Caco-2 (cell line): ENCODE measurements around the gene OLR1. TPM values are rescaled to one million over a fixed set of nuclear protein-coding genes. Genes with fewer than 3 reads are reported as not detected.
A peak's percentile ranks its signal among the peaks of the same experiment; 100 is the strongest.
"Not testable (repeated sequence)": the region's sequence is repeated elsewhere in the genome, so short reads cannot be mapped to it uniquely, and the experiment has no call there.

Source experiments
- Bru-seq: library from RNA; stranded (reverse); fragments of 400-500 nt; gene quantifications from one replicate; lab custom pipeline; 2021; lab: Mats Ljungman, UMichigan
- BruChase-seq, 2 experiments: library from RNA; stranded (reverse); fragments of 400-500 nt; gene quantifications; one replicate each; lab custom pipeline; 2021; lab: Mats Ljungman, UMichigan
- BruUV-seq: library from RNA; stranded (reverse); fragments of 400-500 nt; replicated peaks from 2 replicates; lab custom pipeline; 2021; lab: Mats Ljungman, UMichigan
- CTCF ChIA-PET: fragments of 300-600 bp; sonication (Branson Sonifier 250); formaldehyde crosslinking; loops from one replicate; lab custom pipeline; 2022; ENCODE audit warnings: antibody characterized with exemption; lab: Charles Lee
- POLR2A ChIA-PET: fragments of 300-600 bp; sonication (Branson Sonifier 250); formaldehyde crosslinking; loops from one replicate; lab custom pipeline; 2022; ENCODE audit warnings: antibody characterized with exemption; lab: Charles Lee
- DNase-seq, 2 experiments: peaks; one replicate each; pipeline versions ENCODE4 v3.0.0 to v3.0.0-alpha.2; 2020 to 2022
- H3K27me3 ChIP-seq: replicated peaks from 2 replicates; pipeline ENCODE4 v1.6.0; 2011; ENCODE audit warnings: low read length; ENCODE audit not compliant: control insufficient read depth, insufficient read depth
- H3K36me3 ChIP-seq: 2 replicates; pipeline ENCODE4 v1.5.1; 2011; ENCODE audit warnings: low read length; ENCODE audit not compliant: control insufficient read depth, insufficient read depth
- H3K4me1 ChIP-seq: fragments of 250-450 bp; sonication (Bioruptor Pico); 2 replicates; pipeline ENCODE4 v1.5.1; 2020; ENCODE audit warnings: mild to moderate bottlenecking
- H3K4me3 ChIP-seq: 2 replicates; pipeline ENCODE4 v1.5.1; 2011; ENCODE audit warnings: low read depth, mild to moderate bottlenecking, control low read depth, low read length
- H3K9me3 ChIP-seq: fragments of 250-450 bp; sonication (Bioruptor Pico); 2 replicates; pipeline ENCODE4 v1.5.1; 2020; ENCODE audit warnings: mild to moderate bottlenecking, moderate library complexity
- H3K27ac Mint-ChIP-seq: one replicate; pipeline ENCODE4 v1.8.0; 2022; ENCODE audit warnings: mixed read lengths; ENCODE audit not compliant: unreplicated experiment
- H3K27me3 Mint-ChIP-seq: one replicate; pipeline ENCODE4 v1.8.0; 2022; ENCODE audit warnings: mixed read lengths; ENCODE audit not compliant: insufficient read depth, unreplicated experiment
- H3K36me3 Mint-ChIP-seq: one replicate; pipeline ENCODE4 v1.8.0; 2022; ENCODE audit warnings: mild to moderate bottlenecking, mixed read lengths; ENCODE audit not compliant: insufficient read depth, unreplicated experiment
- H3K4me1 Mint-ChIP-seq: one replicate; pipeline ENCODE4 v1.8.0; 2022; ENCODE audit warnings: low read depth, mixed read lengths; ENCODE audit not compliant: unreplicated experiment
- H3K4me3 Mint-ChIP-seq: one replicate; pipeline ENCODE4 v1.8.0; 2022; ENCODE audit warnings: mild to moderate bottlenecking, moderate library complexity, mixed read lengths; ENCODE audit not compliant: unreplicated experiment
- H3K9me3 Mint-ChIP-seq: one replicate; pipeline ENCODE4 v1.8.0; 2022; ENCODE audit warnings: mixed read lengths; ENCODE audit not compliant: unreplicated experiment
- CTCF ChIP-seq, 2 experiments: fragments of 200-600 bp in 1 of 2; IDR thresholded peaks; 1 replicate in 1 of 2; 2 replicates in 1 of 2; pipeline versions ENCODE4 v1.5.1 to v1.8.0; 2011 to 2022; ENCODE audit warnings: antibody characterized with exemption in 1 of 2, control low read depth in 1 of 2, inconsistent platforms in 1 of 2, low read depth in 1 of 2, low read length in 1 of 2, mild to moderate bottlenecking in 1 of 2, moderate library complexity in 1 of 2; ENCODE audit not compliant: insufficient read depth in 1 of 2, severe bottlenecking in 1 of 2, unreplicated experiment in 1 of 2
- intact Hi-C: fragments of 100-400 bp; cut with micrococcal nuclease; formaldehyde crosslinking; loops from one replicate; pipeline ENCODE4 v1.10.0; 2022; ENCODE audit not compliant: unreplicated experiment
- long read RNA-seq: library from polyadenylated mRNA; stranded (forward); transcript quantifications from one replicate; pipeline ENCODE4 v2.0.0, GENCODE V29; 2022
- total RNA-seq: library from RNA; stranded (reverse); gene quantifications from 2 replicates; pipeline ENCODE4 v1.2.3, GENCODE V29; 2022

Gene OLR1
- total RNA-seq: 176 and 183 TPM in 2 replicates
- Bru-seq, nascent RNA: percentile 96 among the genes with signal in this experiment
- BruChase-seq, experiment 1, labeled RNA remaining after a 2-hour chase: percentile 98 among the genes with signal in this experiment
- BruChase-seq, experiment 2, labeled RNA remaining after a 6-hour chase: percentile 99 among the genes with signal in this experiment
- long read RNA-seq, transcript OLR1-201 (6 exons, 2,462 nt): major isoform, 215 of 332 reads
- long read RNA-seq, transcript OLR1-211 (5 exons, 1,008 nt): minor isoform, 21 of 332 reads
- long read RNA-seq, transcript OLR1-207 (5 exons, 732 nt): minor isoform, 12 of 332 reads
- long read RNA-seq, partial matches to known transcripts: 9 of 332 reads
- long read RNA-seq, other reads (novel, unspliced or antisense): 69 of 332 reads

- H3K9me3 ChIP-seq: no peaks in the 10 kb centered on the region
- H3K27ac Mint-ChIP-seq: peak within 1 kb of the TSS; percentile 8
- POLR2A ChIA-PET: interaction anchor here (0.9 kb wide), 1 partner anchor 10 kb away, joined by 4 read pairs; no protein-coding TSS in a partner anchor
- no peaks in the 10 kb centered on the region for H3K27me3 Mint-ChIP-seq
- no peaks in the 10 kb centered on the region for H3K27me3 ChIP-seq
- H3K9me3 Mint-ChIP-seq: no peaks in the 10 kb centered on the region
- H3K36me3 ChIP-seq: no peaks in the 10 kb centered on the region
- DNase-seq: no peak
- no peak for TF ChIP-seq CTCF (IDR thresholded peaks at IDR 0.05; ENCODE audit: insufficient read depth in 1 of 2, low read depth in 1 of 2, low read length in 1 of 2, severe bottlenecking in 1 of 2, unreplicated experiment in 1 of 2)
- H3K36me3 Mint-ChIP-seq: peaks cover 20% of the 10 kb centered on the region
- intact Hi-C loops: loop anchor here (1.0 kb wide), 1 partner anchor 8 kb away; no protein-coding TSS in a partner anchor
- CTCF ChIA-PET: interaction anchor here (1.2 kb wide), 1 partner anchor 9 kb away, joined by 3 read pairs; no protein-coding TSS in a partner anchor
- peak within 1 kb of the TSS; percentile 68 for H3K4me3 Mint-ChIP-seq
- no TSS peak for BruUV-seq
- peaks cover 53% of the 10 kb centered on the region for H3K4me1 Mint-ChIP-seq
- no peak within 1 kb of the TSS for H3K4me3 ChIP-seq
- H3K4me1 ChIP-seq: peaks cover 92% of the 10 kb centered on the region
Measured at GRCh38 chr12:10171973-10172728, at the start of gene OLR1. Gene OLR1, minus strand, starts transcription at chr12:10172132. Its CDS starts 55 bp downstream, at chr12:10172077.

GRCh38 chr12:10220398-10221077 is 48.6 kb upstream of the OLR1 start:
- peaks cover 41% of the 10 kb centered on the region for H3K36me3 Mint-ChIP-seq
- no peak overlapping the region for H3K4me3 Mint-ChIP-seq
- H3K4me3 ChIP-seq: no peak overlapping the region
- no peaks in the 10 kb centered on the region for H3K9me3 ChIP-seq
- DNase-seq: peak in 1 of 2 experiments; percentile 26
- ChIA-PET POLR2A (interaction anchor here (1.1 kb wide), 1 partner anchor 8 kb away, joined by 4 read pairs; the partner anchor contains the start of gene GABARAPL1), CTCF (no interaction called here)
- no TSS peak for BruUV-seq
- intact Hi-C loops: no loop called here
- no peaks in the 10 kb centered on the region for H3K27me3 ChIP-seq
- H3K27me3 Mint-ChIP-seq: no peaks in the 10 kb centered on the region
- no peak overlapping the region for H3K27ac Mint-ChIP-seq
- TF ChIP-seq CTCF (IDR thresholded peaks at IDR 0.05; ENCODE audit: insufficient read depth in 1 of 2, low read depth in 1 of 2, low read length in 1 of 2, severe bottlenecking in 1 of 2, unreplicated experiment in 1 of 2): no peak
- no peaks in the 10 kb centered on the region for H3K9me3 Mint-ChIP-seq
- H3K36me3 ChIP-seq: no peaks in the 10 kb centered on the region
- H3K4me1 ChIP-seq: peaks cover 1% of the 10 kb centered on the region
- H3K4me1 Mint-ChIP-seq: peaks cover 3% of the 10 kb centered on the region

GRCh38 chr12:10218021-10218420 is 46.1 kb upstream of the OLR1 start:
- Histone ChIP-seq H3K4me1 (peaks cover 18% of the 10 kb centered on the region), H3K36me3 (no peaks in the 10 kb centered on the region), H3K4me3 (no peak overlapping the region), H3K9me3 (no peaks in the 10 kb centered on the region), H3K27me3 (no peaks in the 10 kb centered on the region)
- H3K27me3 Mint-ChIP-seq: no peaks in the 10 kb centered on the region
- no peak for DNase-seq
- POLR2A ChIA-PET: no interaction called here
- CTCF ChIA-PET: no interaction called here
- H3K4me1 Mint-ChIP-seq: peaks cover 21% of the 10 kb centered on the region
- H3K9me3 Mint-ChIP-seq: no peaks in the 10 kb centered on the region
- no peak for TF ChIP-seq CTCF (IDR thresholded peaks at IDR 0.05; ENCODE audit: insufficient read depth in 1 of 2, low read depth in 1 of 2, low read length in 1 of 2, severe bottlenecking in 1 of 2, unreplicated experiment in 1 of 2)
- H3K27ac Mint-ChIP-seq: no peak overlapping the region
- intact Hi-C loops: no loop called here
- BruUV-seq: no TSS peak
- H3K36me3 Mint-ChIP-seq: peaks cover 62% of the 10 kb centered on the region
- no peak overlapping the region for H3K4me3 Mint-ChIP-seq

- CTCF ChIA-PET, H3K4me3 Mint-ChIP-seq: not testable (repeated sequence)
- H3K36me3 Mint-ChIP-seq: peaks cover 56% of the 10 kb centered on the region
Measured at GRCh38 chr12:10215946-10216345, 44.0 kb upstream of the OLR1 start.

More at GRCh38 chr12:10215946-10216345, 44.0 kb upstream of the OLR1 start:
- BruUV-seq, H3K9me3 ChIP-seq, H3K27me3 Mint-ChIP-seq, H3K9me3 Mint-ChIP-seq, H3K36me3 ChIP-seq, intact Hi-C loops, POLR2A ChIA-PET, H3K4me3 ChIP-seq, H3K27me3 ChIP-seq: not testable (repeated sequence)
- Mint-ChIP-seq H3K4me1 (peaks cover 28% of the 10 kb centered on the region), H3K27ac (peak overlapping the region; percentile 99)
- H3K4me1 ChIP-seq: peaks cover 24% of the 10 kb centered on the region
- DNase-seq: peak in 1 of 2 experiments; percentile 17
